Left ventricle myocardium inferior (tissue), 1 donor: Measurements from ENCODE around the gene KAZN. TPM values are rescaled to one million over a fixed set of nuclear protein-coding genes. Genes with fewer than 3 reads are reported as not detected.

ENCODE experiments used
- DNase-seq: peaks from one replicate; pipeline ENCODE4 v3.0.0-alpha.2; 2020
- H3K27ac ChIP-seq: fragments of 200-600 bp; replicated peaks from 2 replicates; pipeline ENCODE4 v1.8.0; 2021
- H3K27me3 ChIP-seq: fragments of 200-600 bp; 2 replicates; pipeline ENCODE4 v1.8.0; 2021; ENCODE audit warnings: low read depth
- H3K36me3 ChIP-seq: fragments of 200-600 bp; 2 replicates; pipeline ENCODE4 v1.8.0; 2021
- H3K4me1 ChIP-seq: fragments of 200-600 bp; 2 replicates; pipeline ENCODE4 v1.8.0; 2021
- H3K4me3 ChIP-seq: fragments of 200-600 bp; 2 replicates; pipeline ENCODE4 v1.8.0; 2021; ENCODE audit warnings: mild to moderate bottlenecking, moderate library complexity
- H3K9me3 ChIP-seq: fragments of 200-600 bp; replicated peaks from 2 replicates; pipeline ENCODE4 v1.8.0; 2021
- intact Hi-C: fragments of 100-400 bp; cut with micrococcal nuclease; formaldehyde crosslinking; loops from one replicate; pipeline ENCODE4 v1.11.0; 2022
- total RNA-seq: library from RNA; stranded (reverse); fragmentation: NEBNext Ultra II Directional; extraction: Animal tissue kit (Norgen Biotek cat#: 25700); gene quantifications from one replicate; pipeline ENCODE4 v1.2.1, GENCODE V29; 2021
- TF ChIP-seq, protein P1 (sequence below): fragments of 200-600 bp; IDR thresholded peaks from 2 replicates; pipeline ENCODE4 v1.8.0; 2021; ENCODE audit warnings: antibody characterized with exemption, mild to moderate bottlenecking, borderline replicate concordance
- donor health status: DM: no; HTN: yes; CAD: no; lungs with severe emphysema.

Gene KAZN
- total RNA-seq, 1 donor from 2014 or later = 2.2 TPM

- Histone ChIP-seq H3K4me3 (no peak overlapping the region), H3K9me3 (no peaks in the 10 kb centered on the region), H3K27me3 (peaks cover 84% of the 10 kb centered on the region), H3K27ac (no peak overlapping the region), H3K36me3 (no peaks in the 10 kb centered on the region), H3K4me1 (no peaks in the 10 kb centered on the region)
- intact Hi-C loops = no loop called here
- TF ChIP-seq, protein P1, sequence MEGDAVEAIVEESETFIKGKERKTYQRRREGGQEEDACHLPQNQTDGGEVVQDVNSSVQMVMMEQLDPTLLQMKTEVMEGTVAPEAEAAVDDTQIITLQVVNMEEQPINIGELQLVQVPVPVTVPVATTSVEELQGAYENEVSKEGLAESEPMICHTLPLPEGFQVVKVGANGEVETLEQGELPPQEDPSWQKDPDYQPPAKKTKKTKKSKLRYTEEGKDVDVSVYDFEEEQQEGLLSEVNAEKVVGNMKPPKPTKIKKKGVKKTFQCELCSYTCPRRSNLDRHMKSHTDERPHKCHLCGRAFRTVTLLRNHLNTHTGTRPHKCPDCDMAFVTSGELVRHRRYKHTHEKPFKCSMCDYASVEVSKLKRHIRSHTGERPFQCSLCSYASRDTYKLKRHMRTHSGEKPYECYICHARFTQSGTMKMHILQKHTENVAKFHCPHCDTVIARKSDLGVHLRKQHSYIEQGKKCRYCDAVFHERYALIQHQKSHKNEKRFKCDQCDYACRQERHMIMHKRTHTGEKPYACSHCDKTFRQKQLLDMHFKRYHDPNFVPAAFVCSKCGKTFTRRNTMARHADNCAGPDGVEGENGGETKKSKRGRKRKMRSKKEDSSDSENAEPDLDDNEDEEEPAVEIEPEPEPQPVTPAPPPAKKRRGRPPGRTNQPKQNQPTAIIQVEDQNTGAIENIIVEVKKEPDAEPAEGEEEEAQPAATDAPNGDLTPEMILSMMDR = no peak
- DNase-seq = no peak
Observed at GRCh38 chr1:14606632-14607031, 8.1 kb downstream of the KAZN start.

DNA sequence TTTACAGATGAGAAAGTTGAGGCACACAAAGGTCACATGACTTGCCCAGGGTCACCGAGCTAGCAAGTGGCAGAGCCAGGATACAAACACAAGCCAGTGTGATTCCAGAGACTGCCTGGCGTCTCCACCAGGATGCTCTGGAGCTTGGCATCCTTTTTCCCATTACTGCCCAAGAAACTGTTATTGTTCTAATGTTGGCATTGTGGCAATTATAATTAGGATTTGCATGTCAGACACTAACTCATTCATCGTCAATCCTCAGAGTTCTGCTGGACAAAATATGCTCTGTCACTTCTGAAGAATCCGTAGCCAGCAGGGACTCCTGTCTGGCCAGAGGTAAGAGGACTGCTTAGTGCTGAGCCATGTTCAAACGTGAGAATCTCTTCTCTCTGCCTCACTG is 8.8 kb downstream of the KAZN start:
- intact Hi-C loops = no loop called here
- Histone ChIP-seq H3K9me3 (no peaks in the 10 kb centered on the region), H3K4me3 (no peak overlapping the region), H3K4me1 (no peaks in the 10 kb centered on the region), H3K27me3 (peaks cover 84% of the 10 kb centered on the region), H3K36me3 (no peaks in the 10 kb centered on the region), H3K27ac (no peak overlapping the region)
- DNase-seq = no peak
- TF ChIP-seq, protein P1 = no peak

DNA sequence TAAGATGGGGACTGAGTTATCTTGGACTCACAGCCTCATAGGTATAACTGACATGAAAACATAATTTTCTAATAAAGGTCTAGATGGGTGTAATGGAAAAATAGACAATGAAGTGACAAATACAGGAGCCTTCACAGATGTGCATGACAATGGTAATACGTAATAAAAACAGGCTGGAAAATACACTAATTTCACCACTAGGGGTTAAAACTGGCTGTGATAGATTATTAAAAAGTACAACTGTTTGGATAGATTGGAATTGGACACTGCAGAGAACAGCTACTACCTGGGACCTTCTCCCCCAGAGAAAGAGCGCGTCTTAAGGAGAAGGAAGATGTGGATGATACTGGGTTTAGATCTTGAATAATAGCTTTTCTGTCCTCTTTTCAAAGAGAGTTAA is 9.8 kb downstream of the KAZN start:
- Histone ChIP-seq H3K27me3 (peaks cover 77% of the 10 kb centered on the region), H3K36me3 (no peaks in the 10 kb centered on the region), H3K4me3 (no peak overlapping the region), H3K9me3 (no peaks in the 10 kb centered on the region), H3K4me1 (no peaks in the 10 kb centered on the region), H3K27ac (no peak overlapping the region)
- TF ChIP-seq, protein P1 = no peak
- no peak for DNase-seq
- intact Hi-C loops = no loop called here

DNA sequence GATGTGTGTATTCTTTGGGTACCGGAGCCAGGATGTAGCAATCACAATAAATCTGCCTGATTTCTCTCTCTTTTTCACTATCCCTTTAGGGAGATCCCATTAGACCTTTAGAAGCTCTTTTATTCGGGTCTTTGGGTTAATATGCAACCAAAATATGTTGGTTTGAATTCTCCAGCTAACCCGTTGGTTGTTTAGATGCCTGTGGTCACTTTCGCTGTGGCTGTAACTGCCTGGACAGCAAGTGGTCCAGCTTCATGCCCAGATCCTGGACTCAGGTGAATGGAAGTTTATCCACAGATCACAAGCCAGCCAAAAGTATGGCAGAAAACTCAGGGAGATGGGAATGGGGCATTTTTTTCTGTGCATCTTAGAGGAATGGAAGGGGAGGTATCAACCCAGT is 12.3 kb downstream of the KAZN start:
- Histone ChIP-seq H3K27me3 (peaks cover 60% of the 10 kb centered on the region), H3K4me3 (no peak overlapping the region), H3K4me1 (no peaks in the 10 kb centered on the region), H3K36me3 (no peaks in the 10 kb centered on the region), H3K27ac (no peak overlapping the region), H3K9me3 (no peaks in the 10 kb centered on the region)
- TF ChIP-seq, protein P1 = no peak
- intact Hi-C loops = no loop called here
- no peak for DNase-seq

DNA sequence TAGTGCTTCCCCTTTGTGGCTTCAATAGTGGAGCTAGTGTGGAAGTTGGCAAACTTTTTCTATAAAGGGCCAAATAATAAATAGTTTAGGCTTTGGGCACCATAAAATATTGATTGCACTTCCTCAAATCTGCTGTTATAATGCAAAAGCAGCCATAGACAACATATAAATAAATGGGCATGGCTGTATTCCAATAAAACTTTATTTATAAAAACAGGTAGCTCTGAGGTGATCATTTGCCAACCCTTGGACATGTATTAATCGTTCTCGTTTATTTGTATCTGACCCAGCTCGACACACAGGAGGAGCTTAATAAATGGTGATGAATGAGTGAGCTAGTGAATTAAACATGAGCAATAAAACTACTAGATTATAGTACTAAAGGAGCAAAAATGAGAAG is 13.3 kb downstream of the KAZN start:
- Histone ChIP-seq H3K36me3 (no peaks in the 10 kb centered on the region), H3K9me3 (no peaks in the 10 kb centered on the region), H3K27me3 (peaks cover 60% of the 10 kb centered on the region), H3K27ac (no peak overlapping the region), H3K4me3 (no peak overlapping the region), H3K4me1 (no peaks in the 10 kb centered on the region)
- intact Hi-C loops = no loop called here
- TF ChIP-seq, protein P1 = no peak
- no peak for DNase-seq

GRCh38 chr1:14612256-14612655 is 13.8 kb downstream of the KAZN start:
- Histone ChIP-seq H3K4me3 (no peak overlapping the region), H3K27ac (no peak overlapping the region), H3K9me3 (no peaks in the 10 kb centered on the region), H3K27me3 (peaks cover 59% of the 10 kb centered on the region), H3K36me3 (no peaks in the 10 kb centered on the region), H3K4me1 (no peaks in the 10 kb centered on the region)
- DNase-seq = no peak
- TF ChIP-seq, protein P1 = no peak
- intact Hi-C loops = no loop called here
